ENCODE results near the gene RUNDC3A. TPM values are rescaled to one million over a fixed set of nuclear protein-coding genes. Genes with fewer than 3 reads are reported as not detected.

Gene RUNDC3A
- total RNA-seq, 1 donor from 2014 or later, result 0.60 TPM

DNA sequence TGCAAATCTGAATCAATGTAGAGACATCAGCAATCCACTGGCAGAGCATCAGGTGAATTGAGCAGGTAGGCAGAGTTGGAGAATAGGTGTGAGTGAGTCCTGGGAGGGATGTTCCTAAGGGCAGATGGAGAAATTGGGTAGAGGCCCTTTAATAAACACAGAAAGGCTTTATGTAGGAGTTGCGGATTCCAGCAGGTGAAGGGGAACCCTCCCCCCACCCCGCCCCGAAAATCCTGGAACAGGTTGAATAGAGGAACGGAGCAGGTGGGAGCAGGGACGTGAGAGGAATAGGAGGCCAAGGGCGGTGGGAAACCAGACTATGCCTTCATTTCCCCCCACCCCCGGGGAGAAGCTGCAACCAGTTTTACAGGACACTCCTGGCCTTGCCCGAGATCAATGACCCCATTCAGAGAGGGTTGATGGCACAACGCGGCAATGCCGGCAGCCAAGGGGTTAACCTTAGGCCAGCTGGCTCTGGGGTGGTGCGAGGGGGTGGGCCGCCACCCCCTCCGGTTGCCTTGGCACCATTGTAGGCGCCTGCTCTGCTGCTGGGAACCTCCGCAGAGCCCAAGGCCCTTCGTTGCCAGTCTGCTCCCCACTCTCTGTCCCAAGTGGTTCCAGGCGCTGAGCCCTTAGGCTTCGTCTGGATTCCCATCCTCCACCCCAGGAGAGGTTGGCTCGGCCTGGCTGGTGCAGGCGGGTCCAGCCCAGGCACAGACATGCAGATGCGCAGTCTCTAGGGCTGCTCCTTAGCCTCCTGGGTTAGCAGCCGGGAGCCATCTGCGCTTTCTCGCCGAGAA, 814 bp upstream of the RUNDC3A start:
- Mint-ChIP-seq H3K9me3 (no peaks in the 10 kb centered on the region), H3K27ac (no peak overlapping the region), H3K36me3 (no peaks in the 10 kb centered on the region), H3K27me3 (ENCODE audit: low read depth) (peaks cover 73% of the 10 kb centered on the region), H3K4me3 (peak overlapping the region; percentile 60), H3K4me1 (peaks cover 2% of the 10 kb centered on the region)
- DNase-seq (ENCODE audit: low spot score in 2 of 2, unreplicated experiment in 2 of 2), result peak in 1 of 2 experiments; percentile 63
- TF ChIP-seq, protein P1, sequence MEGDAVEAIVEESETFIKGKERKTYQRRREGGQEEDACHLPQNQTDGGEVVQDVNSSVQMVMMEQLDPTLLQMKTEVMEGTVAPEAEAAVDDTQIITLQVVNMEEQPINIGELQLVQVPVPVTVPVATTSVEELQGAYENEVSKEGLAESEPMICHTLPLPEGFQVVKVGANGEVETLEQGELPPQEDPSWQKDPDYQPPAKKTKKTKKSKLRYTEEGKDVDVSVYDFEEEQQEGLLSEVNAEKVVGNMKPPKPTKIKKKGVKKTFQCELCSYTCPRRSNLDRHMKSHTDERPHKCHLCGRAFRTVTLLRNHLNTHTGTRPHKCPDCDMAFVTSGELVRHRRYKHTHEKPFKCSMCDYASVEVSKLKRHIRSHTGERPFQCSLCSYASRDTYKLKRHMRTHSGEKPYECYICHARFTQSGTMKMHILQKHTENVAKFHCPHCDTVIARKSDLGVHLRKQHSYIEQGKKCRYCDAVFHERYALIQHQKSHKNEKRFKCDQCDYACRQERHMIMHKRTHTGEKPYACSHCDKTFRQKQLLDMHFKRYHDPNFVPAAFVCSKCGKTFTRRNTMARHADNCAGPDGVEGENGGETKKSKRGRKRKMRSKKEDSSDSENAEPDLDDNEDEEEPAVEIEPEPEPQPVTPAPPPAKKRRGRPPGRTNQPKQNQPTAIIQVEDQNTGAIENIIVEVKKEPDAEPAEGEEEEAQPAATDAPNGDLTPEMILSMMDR (IDR thresholded peaks at IDR 0.05; ENCODE audit: unreplicated experiment), result no peak

DNA sequence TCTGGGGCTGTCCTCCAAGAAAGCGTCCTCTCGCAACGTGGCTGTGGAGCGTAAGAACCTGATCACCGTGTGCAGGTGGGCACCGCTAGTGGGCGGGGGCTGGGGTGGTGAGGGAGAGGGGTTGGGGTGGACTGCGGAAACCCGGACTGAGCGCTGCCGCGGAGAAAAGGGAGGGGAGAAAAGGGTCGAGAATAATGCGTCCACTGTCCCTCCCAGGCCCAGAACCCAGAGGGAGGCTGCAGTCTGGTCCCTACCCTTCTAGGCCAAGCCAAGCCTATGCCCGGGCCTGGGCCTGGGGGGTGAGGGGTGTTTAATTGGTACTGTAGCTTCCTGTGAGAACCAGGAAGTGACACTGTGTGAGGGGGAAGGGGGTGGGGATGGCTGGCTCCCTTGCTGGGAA, 464 bp downstream of the RUNDC3A start:
- TF ChIP-seq, protein P1 (IDR thresholded peaks at IDR 0.05; ENCODE audit: unreplicated experiment), result no peak
- Mint-ChIP-seq H3K4me1 (peaks cover 2% of the 10 kb centered on the region), H3K27me3 (ENCODE audit: low read depth) (peaks cover 77% of the 10 kb centered on the region), H3K36me3 (no peaks in the 10 kb centered on the region), H3K4me3 (peak overlapping the region; percentile 37), H3K27ac (no peak overlapping the region), H3K9me3 (no peaks in the 10 kb centered on the region)
- DNase-seq (ENCODE audit: low spot score in 2 of 2, unreplicated experiment in 2 of 2), result no peak

DNA sequence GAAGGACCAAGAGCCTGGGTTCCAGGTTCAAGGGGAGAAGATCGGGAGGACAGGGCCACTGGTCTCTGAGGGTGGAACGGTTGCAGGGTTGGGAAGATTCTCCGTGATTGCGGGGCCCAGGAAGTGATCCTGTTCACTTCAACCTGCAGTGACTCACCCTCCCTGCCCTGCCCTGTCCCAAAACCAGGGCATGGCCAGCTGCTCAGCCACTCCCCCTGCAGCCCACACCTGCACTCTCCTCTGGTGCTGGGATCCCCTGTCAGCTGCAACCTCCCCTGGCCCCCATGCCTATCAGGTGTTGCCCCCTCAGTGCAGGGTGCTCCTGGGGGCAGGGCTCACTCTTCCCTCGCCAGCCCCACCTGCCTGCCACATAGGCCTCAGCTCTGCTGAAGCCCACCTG, 1.1 kb downstream of the RUNDC3A start:
- no peak overlapping the region for H3K4me3 Mint-ChIP-seq

DNA sequence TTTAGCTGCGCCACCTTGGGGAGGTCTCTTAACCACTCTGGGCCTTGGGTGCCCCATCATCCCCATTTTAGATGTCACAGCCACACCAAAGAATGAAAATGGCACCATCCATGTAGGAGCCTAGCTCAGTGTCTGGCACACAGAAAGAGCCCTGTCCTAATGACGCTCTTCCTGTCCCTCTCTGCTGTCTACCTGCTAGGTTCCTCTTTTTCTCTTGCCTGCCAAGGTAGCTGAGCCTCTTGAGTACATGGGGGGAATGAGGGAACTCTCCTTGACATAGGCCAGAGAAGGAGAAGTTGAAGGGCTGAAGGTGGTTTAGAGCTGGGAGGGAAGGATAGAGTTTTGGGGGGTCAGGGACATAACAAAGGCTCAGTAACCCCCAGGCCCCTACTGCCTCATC, 1.8 kb downstream of the RUNDC3A start:
- DNase-seq (ENCODE audit: low spot score in 2 of 2, unreplicated experiment in 2 of 2), result no peak
- Mint-ChIP-seq H3K4me3 (peak overlapping the region; percentile 3), H3K27me3 (ENCODE audit: low read depth) (peaks cover 80% of the 10 kb centered on the region), H3K4me1 (peaks cover 2% of the 10 kb centered on the region), H3K27ac (no peak overlapping the region), H3K9me3 (no peaks in the 10 kb centered on the region), H3K36me3 (no peaks in the 10 kb centered on the region)
- TF ChIP-seq, protein P1 (IDR thresholded peaks at IDR 0.05; ENCODE audit: unreplicated experiment), result no peak

More for the DNA sequence above, 1.1 kb downstream of the RUNDC3A start:
- Mint-ChIP-seq H3K4me1 (peaks cover 2% of the 10 kb centered on the region), H3K27ac (no peak overlapping the region), H3K9me3 (no peaks in the 10 kb centered on the region), H3K27me3 (ENCODE audit: low read depth) (peaks cover 79% of the 10 kb centered on the region), H3K36me3 (no peaks in the 10 kb centered on the region)
- no peak for DNase-seq (ENCODE audit: low spot score in 2 of 2, unreplicated experiment in 2 of 2)
- TF ChIP-seq, protein P1 (IDR thresholded peaks at IDR 0.05; ENCODE audit: unreplicated experiment), result no peak

DNA sequence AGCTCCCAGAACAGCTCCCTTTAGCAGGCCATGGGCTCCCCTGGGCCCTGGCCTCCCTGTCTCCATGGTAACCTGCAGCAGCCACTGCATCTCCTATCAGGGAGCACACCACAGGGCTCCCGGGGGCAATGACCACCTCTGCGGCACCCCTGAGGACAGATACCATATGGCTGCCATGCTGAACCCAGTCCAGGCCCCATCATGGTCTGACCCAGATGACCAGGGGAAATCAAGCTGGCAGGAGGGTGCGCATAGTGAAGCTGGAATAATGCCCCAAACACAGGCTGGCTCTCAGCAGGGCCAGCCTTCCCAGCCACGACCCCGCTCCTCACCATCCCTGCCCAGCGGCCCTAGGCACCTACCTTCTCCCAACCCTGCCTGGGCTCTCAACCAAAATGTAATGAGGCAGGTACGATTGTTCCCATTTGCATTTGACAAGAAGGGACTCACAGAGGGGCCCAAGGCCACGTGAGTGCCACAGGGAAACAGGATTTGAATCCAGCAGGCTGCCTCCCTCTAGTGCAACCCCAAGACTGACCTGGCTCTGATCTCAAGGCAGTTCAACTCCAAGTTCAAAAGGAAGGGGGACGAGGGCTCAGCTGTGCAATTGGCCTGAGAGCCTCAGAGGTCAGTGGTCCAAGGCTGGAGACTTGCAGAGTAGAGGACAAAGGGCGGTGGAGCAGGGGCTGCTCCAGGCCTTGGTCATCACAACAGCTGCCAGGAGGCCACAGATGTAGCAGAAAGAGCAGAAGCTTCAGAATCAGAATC, 2.4 kb downstream of the RUNDC3A start:
- Mint-ChIP-seq H3K4me3 (no peak overlapping the region), H3K36me3 (no peaks in the 10 kb centered on the region), H3K9me3 (no peaks in the 10 kb centered on the region), H3K27me3 (ENCODE audit: low read depth) (peaks cover 84% of the 10 kb centered on the region), H3K27ac (no peak overlapping the region), H3K4me1 (peaks cover 7% of the 10 kb centered on the region)
- TF ChIP-seq, protein P1 (IDR thresholded peaks at IDR 0.05; ENCODE audit: unreplicated experiment), result no peak
- DNase-seq (ENCODE audit: low spot score in 2 of 2, unreplicated experiment in 2 of 2), result no peak

All from mesothelial cell of epicardium (in vitro differentiated cells).